DMS53 (cell line): ENCODE measurements around the gene PPM1H.

Experiments used
- DNase-seq: peaks from one replicate; lab custom pipeline; 2025; lab: John Stamatoyannopoulos, UW

The PPM1H gene

GRCh38 chr12:62799126-62799736 is 135.7 kb downstream of the PPM1H start:
- peak; percentile 85 for DNase-seq

GRCh38 chr12:62794218-62794583 is 140.7 kb downstream of the PPM1H start:
- no peak for DNase-seq

- peak; percentile 87 for DNase-seq
These were observed 141.4 kb downstream of the PPM1H start for GRCh38 chr12:62793256-62794217.

GRCh38 chr12:62792236-62792870 is 142.6 kb downstream of the PPM1H start:
- no peak for DNase-seq

- DNase-seq: no peak
These were observed 145.1 kb downstream of the PPM1H start for GRCh38 chr12:62789851-62790250.

GRCh38 chr12:62787611-62788010 is 147.3 kb downstream of the PPM1H start:
- no peak for DNase-seq

GRCh38 chr12:62787023-62787422 is 147.9 kb downstream of the PPM1H start:
- no peak for DNase-seq

GRCh38 chr12:62785941-62786559 is 148.9 kb downstream of the PPM1H start:
- peak; percentile 83 for DNase-seq

GRCh38 chr12:62784576-62784975 is 150.4 kb downstream of the PPM1H start:
- no peak for DNase-seq

- DNase-seq: no peak
These were observed 151.1 kb downstream of the PPM1H start for GRCh38 chr12:62783881-62784280.

- no peak for DNase-seq
These were observed 153.6 kb downstream of the PPM1H start for GRCh38 chr12:62781136-62781880.

- DNase-seq: no peak
These were observed 155.5 kb downstream of the PPM1H start for GRCh38 chr12:62779488-62779887.

- no peak for DNase-seq
These were observed 156.8 kb downstream of the PPM1H start for GRCh38 chr12:62778187-62778586.

- no peak for DNase-seq
These were observed 158.0 kb downstream of the PPM1H start for GRCh38 chr12:62776997-62777396.

GRCh38 chr12:62776575-62776974 is 158.4 kb downstream of the PPM1H start:
- no peak for DNase-seq

GRCh38 chr12:62774794-62775193 is 160.2 kb downstream of the PPM1H start:
- no peak for DNase-seq

GRCh38 chr12:62772416-62772955 is 162.5 kb downstream of the PPM1H start:
- DNase-seq: no peak

GRCh38 chr12:62771828-62772227 is 163.1 kb downstream of the PPM1H start:
- no peak for DNase-seq

GRCh38 chr12:62770381-62770780 is 164.6 kb downstream of the PPM1H start:
- DNase-seq: no peak

- no peak for DNase-seq
These were observed 165.8 kb downstream of the PPM1H start for GRCh38 chr12:62769076-62769619.

GRCh38 chr12:62767946-62768345 is 167.0 kb downstream of the PPM1H start:
- no peak for DNase-seq
